Measurements from ENCODE around the gene RMDN2. TPM values are rescaled to one million over a fixed set of nuclear protein-coding genes. Genes with fewer than 3 reads are reported as not detected.

The RMDN2 gene
- 21.5 TPM for total RNA-seq

GRCh38 chr2:37925063-37925897, at the start of gene RMDN2:
TSS of gene RMDN2 (plus strand) at chr2:37925287. CDS start at chr2:37929278, 3,991 bp downstream.

Other genes starting within 250 kb of the RMDN2 start
- 11.3 TPM for gene CYP1B1, start 150.9 kb downstream of the RMDN2 start, total RNA-seq

Measured in diencephalon (tissue), 1 donor.